H1 (cell line): ENCODE data around the gene CKB. TPM values are rescaled to one million over a fixed set of nuclear protein-coding genes. Genes with fewer than 3 reads are reported as not detected.

Experiments used
- CTCF ChIA-PET: fragments of 300-600 bp; sonication (Branson Sonifier 250); formaldehyde crosslinking; loops from one replicate; lab custom pipeline; 2021; ENCODE audit not compliant: partially characterized antibody; lab: Charles Lee
- POLR2A ChIA-PET: fragments of 300-600 bp; sonication (Branson Sonifier 250); formaldehyde crosslinking; loops from one replicate; lab custom pipeline; 2021; ENCODE audit warnings: inconsistent platforms; ENCODE audit not compliant: partially characterized antibody; lab: Charles Lee
- DNase-seq, 2 experiments: peaks; one replicate each; pipeline versions ENCODE4 v3.0.0 to v3.0.0-alpha.2; 2010 to 2022; ENCODE audit warnings: low spot score in 2 of 2, low read depth in 1 of 2, mixed read lengths in 1 of 2
- FAIRE-seq: peaks from 2 replicates; lab custom pipeline; 2011; peaks lifted over from hg19 to GRCh38; lab: Jason Lieb, UNC
- H2AFZ ChIP-seq: 2 replicates; pipeline ENCODE4 v1.8.1; 2012; ENCODE audit warnings: low read length, inconsistent platforms
- H2AK5ac ChIP-seq: 2 replicates; pipeline ENCODE4 v1.6.1; 2013; ENCODE audit warnings: low read depth, low read length
- H2BK120ac ChIP-seq: replicated peaks from 2 replicates; pipeline ENCODE3; 2013; ENCODE audit warnings: low read depth, low read length, inconsistent platforms
- H2BK12ac ChIP-seq: 2 replicates; pipeline ENCODE4 v1.6.1; 2013; ENCODE audit warnings: low read depth, low read length
- H2BK15ac ChIP-seq: 2 replicates; pipeline ENCODE4 v1.6.1; 2013; ENCODE audit warnings: low read length
- H2BK20ac ChIP-seq: 2 replicates; pipeline ENCODE4 v1.6.1; 2013; ENCODE audit warnings: low read length
- H2BK5ac ChIP-seq: 2 replicates; pipeline ENCODE4 v1.6.1; 2013; ENCODE audit warnings: low read depth, low read length
- H3K14ac ChIP-seq: 2 replicates; pipeline ENCODE4 v1.6.1; 2013; ENCODE audit warnings: inconsistent platforms; ENCODE audit not compliant: insufficient read length
- H3K18ac ChIP-seq: 2 replicates; pipeline ENCODE4 v1.6.1; 2013; ENCODE audit warnings: low read length; ENCODE audit errors: extremely low read depth
- H3K23ac ChIP-seq: 2 replicates; pipeline ENCODE4 v1.6.1; 2013; ENCODE audit warnings: inconsistent platforms; ENCODE audit not compliant: insufficient read length
- H3K23me2 ChIP-seq: 2 replicates; pipeline ENCODE4 v1.6.1; 2013; ENCODE audit warnings: low read depth, low read length
- H3K27ac ChIP-seq: 2 replicates; pipeline ENCODE4 v1.6.1; 2011; ENCODE audit warnings: low read depth, low read length, inconsistent platforms
- H3K27me3 ChIP-seq, 4 experiments: replicated peaks in 1 of 4; 1 replicate in 1 of 4; 2 replicates in 3 of 4; pipeline versions ENCODE4 v1.6.1 to v1.8.1; 2011 to 2013; ENCODE audit warnings: low read length in 3 of 4, mild to moderate bottlenecking in 3 of 4, inconsistent platforms in 2 of 4, mixed read lengths in 2 of 4, moderate library complexity in 1 of 4; ENCODE audit not compliant: control insufficient read depth in 3 of 4, insufficient read depth in 3 of 4; ENCODE audit errors: extremely low read depth in 1 of 4
- H3K36me3 ChIP-seq, 4 experiments: 2 replicates each; pipeline versions ENCODE4 v1.6.1 to v1.8.1; 2011 to 2013; ENCODE audit warnings: mild to moderate bottlenecking in 4 of 4, low read length in 3 of 4, moderate library complexity in 2 of 4, control low read depth in 1 of 4, inconsistent platforms in 1 of 4; ENCODE audit not compliant: insufficient read depth in 4 of 4, control insufficient read depth in 2 of 4
- H3K4ac ChIP-seq: replicated peaks from 2 replicates; pipeline ENCODE3; 2013; ENCODE audit warnings: low read length, low read depth, mixed read lengths, inconsistent platforms; ENCODE audit not compliant: insufficient read length
- H3K4me1 ChIP-seq, 4 experiments: replicated peaks in 1 of 4; 1 replicate in 1 of 4; 2 replicates in 3 of 4; pipeline versions ENCODE4 v1.6.1 to v1.8.1; 2011 to 2013; ENCODE audit warnings: low read length in 3 of 4, inconsistent platforms in 2 of 4, mixed read lengths in 1 of 4; ENCODE audit not compliant: insufficient read depth in 4 of 4, control insufficient read depth in 3 of 4
- H3K4me2 ChIP-seq, 2 experiments: 2 replicates each; pipeline versions ENCODE4 v1.6.1 to v1.8.1; 2011 to 2013; ENCODE audit warnings: low read depth in 2 of 2, low read length in 2 of 2, control low read depth in 1 of 2, inconsistent platforms in 1 of 2, mild to moderate bottlenecking in 1 of 2; ENCODE audit not compliant: insufficient read depth in 1 of 2
- H3K4me3 ChIP-seq, 4 experiments: fragments of 200-600, 300-600 bp in 1 of 4; sonication (generic), shearing (Covaris generic), sonication (Bioruptor Twin) in 1 of 4; 2 replicates each; pipeline versions ENCODE4 v1.5.1 to v1.8.1; 2011 to 2016; ENCODE audit warnings: low read length in 4 of 4, low read depth in 3 of 4, control low read depth in 2 of 4, inconsistent platforms in 2 of 4, mild to moderate bottlenecking in 2 of 4, mixed read lengths in 1 of 4, moderate library complexity in 1 of 4; ENCODE audit not compliant: insufficient read depth in 2 of 4; ENCODE audit errors: extremely low read depth in 1 of 4
- H3K56ac ChIP-seq: replicated peaks from 2 replicates; pipeline ENCODE3; 2013; ENCODE audit warnings: low read depth, mild to moderate bottlenecking, mixed read lengths, low read length, inconsistent platforms; ENCODE audit not compliant: insufficient read length
- H3K79me1 ChIP-seq: 2 replicates; pipeline ENCODE4 v1.6.1; 2013; ENCODE audit warnings: low read depth, low read length, control low read depth
- H3K79me2 ChIP-seq, 2 experiments: 2 replicates each; pipeline versions ENCODE4 v1.6.1 to v1.8.1; 2012 to 2013; ENCODE audit warnings: low read length in 2 of 2, mild to moderate bottlenecking in 2 of 2, inconsistent platforms in 1 of 2; ENCODE audit not compliant: insufficient read depth in 2 of 2, control insufficient read depth in 1 of 2
- H3K9ac ChIP-seq, 4 experiments: replicated peaks in 1 of 4; 1 replicate in 1 of 4; 2 replicates in 3 of 4; pipeline versions ENCODE4 v1.6.1 to v1.8.1; 2011 to 2013; ENCODE audit warnings: low read depth in 3 of 4, low read length in 3 of 4, control low read depth in 2 of 4, mild to moderate bottlenecking in 2 of 4, moderate library complexity in 2 of 4, inconsistent platforms in 1 of 4; ENCODE audit errors: extremely low read depth in 1 of 4
- H3K9me3 ChIP-seq, 2 experiments: 2 replicates each; pipeline versions ENCODE4 v1.6.1 to v1.8.1; 2012 to 2013; ENCODE audit warnings: mild to moderate bottlenecking in 2 of 2, moderate library complexity in 2 of 2, control low read depth in 1 of 2, inconsistent platforms in 1 of 2, low read depth in 1 of 2, low read length in 1 of 2, mixed read lengths in 1 of 2; ENCODE audit not compliant: insufficient read depth in 2 of 2
- H4K20me1 ChIP-seq, 2 experiments: replicated peaks in 1 of 2; 2 replicates each; pipeline versions ENCODE3 to v1.8.1; 2011 to 2013; ENCODE audit warnings: inconsistent platforms in 2 of 2, low read length in 2 of 2, mild to moderate bottlenecking in 1 of 2; ENCODE audit not compliant: insufficient read depth in 2 of 2, control insufficient read depth in 1 of 2
- H4K5ac ChIP-seq: 2 replicates; pipeline ENCODE4 v1.6.1; 2013; ENCODE audit warnings: low read length, low read depth, mixed read lengths, inconsistent platforms; ENCODE audit not compliant: insufficient read length
- H4K8ac ChIP-seq: 2 replicates; pipeline ENCODE4 v1.8.0; 2013; ENCODE audit warnings: mild to moderate bottlenecking, moderate library complexity, low read length, inconsistent platforms; ENCODE audit not compliant: insufficient read depth; ENCODE audit errors: extremely low read depth
- H4K91ac ChIP-seq: replicated peaks from 2 replicates; pipeline ENCODE3; 2013; ENCODE audit warnings: low read length, mixed read lengths, inconsistent platforms; ENCODE audit not compliant: insufficient read length
- CHD1 ChIP-seq: IDR thresholded peaks from 2 replicates; pipeline ENCODE4 v1.6.1; 2012; ENCODE audit warnings: low read depth, low read length, improper control_type of control experiment
- CREB1 ChIP-seq: IDR thresholded peaks from 2 replicates; pipeline ENCODE4 v1.6.1; 2012; ENCODE audit warnings: inconsistent platforms
- GTF2F1 ChIP-seq: IDR thresholded peaks from 2 replicates; pipeline ENCODE4 v1.6.1; 2012; ENCODE audit warnings: low read depth, low read length, improper control_type of control experiment, borderline replicate concordance
- NANOG ChIP-seq: IDR thresholded peaks from 2 replicates; pipeline ENCODE4 v1.6.1; 2011; ENCODE audit warnings: low read length, low read depth, mild to moderate bottlenecking, inconsistent platforms; ENCODE audit not compliant: insufficient read depth, poor library complexity, severe bottlenecking
- PHF8 ChIP-seq: fragments of 200-600 bp; sonication (generic); conservative IDR thresholded peaks from 2 replicates; pipeline ENCODE4 v1.7.1; 2012; ENCODE audit warnings: low read depth, mild to moderate bottlenecking, inconsistent platforms, low read length, moderate library complexity
- SIRT6 ChIP-seq: IDR thresholded peaks from one replicate; pipeline ENCODE4 v1.7.1; 2012; ENCODE audit warnings: low read length, inconsistent platforms
- SP2 ChIP-seq: IDR thresholded peaks from 2 replicates; pipeline ENCODE4 v1.6.1; 2012; ENCODE audit warnings: mild to moderate bottlenecking, low read length, inconsistent platforms
- WGBS, 2 experiments: shearing (Covaris generic) in 1 of 2; methylation state at CpG; one replicate each; pipeline versions ENCODE4 v1.1.6 to v1.1.7; 2013 to 2015; ENCODE audit warnings: low lambda C conversion rate in 2 of 2, mixed read lengths in 2 of 2, inconsistent platforms in 1 of 2, low coverage in 1 of 2, missing lambda C conversion rate in 1 of 2; ENCODE audit not compliant: insufficient replicate concordance in 2 of 2, insufficient coverage in 1 of 2, insufficient read length in 1 of 2; ENCODE audit errors: extremely low coverage in 1 of 2, missing lambda C conversion rate in 1 of 2; 5-methylcytosine and 5-hydroxymethylcytosine counted together
- polyA plus RNA-seq, 7 experiments: library from polyadenylated mRNA; depleted of rRNA in 3 of 7; stranded (reverse) in 5 of 7; unstranded in 2 of 7; fragments of >200 nt in 5 of 7; fragments of 200-250 nt in 2 of 7; gene quantifications; 1 replicate in 5 of 7; 2 replicates in 1 of 7; 4 replicates in 1 of 7; pipeline versions ENCODE4 v1.2.1 to v1.2.3, GENCODE V29; 2011 to 2013; ENCODE audit warnings: missing spikeins in 2 of 7, mixed read lengths in 2 of 7
- total RNA-seq: library from RNA; stranded (reverse); fragmentation: NEBNext Ultra II Directional; extraction: Animal tissue kit (Norgen Biotek cat#: 25700); gene quantifications from 2 replicates; pipeline ENCODE4 v1.2.1, GENCODE V29; 2021

The CKB gene
- total and polyA plus RNA-seq, 2 of the 8 experiments (the other 6 are each of a cell fraction or from before 2014, with no cell fraction given), result 538 to 950 TPM

- H3K4me1 ChIP-seq, result peaks cover 0 to 12% (median 10%) of the 10 kb centered on the region in 4 experiments; a peak in 6 of 7 replicates
- H3K27me3 ChIP-seq, result peaks cover 0 to 5% (median 0%) of the 10 kb centered on the region in 4 experiments; a peak in 2 of 7 replicates
- no peak overlapping the region for H2BK15ac ChIP-seq
- no peak overlapping the region for H3K56ac ChIP-seq
- no peak overlapping the region for H2BK5ac ChIP-seq
- H3K18ac ChIP-seq, result no peak overlapping the region
- DNase-seq (no peak), FAIRE-seq (no peak)
- H4K8ac ChIP-seq, result no peak overlapping the region
- H3K79me2 ChIP-seq, result peaks cover 5 to 20% of the 10 kb centered on the region in 2 experiments; a peak in 3 of 4 replicates
- no peak overlapping the region for H3K4me3 ChIP-seq
- no peak overlapping the region for H3K27ac ChIP-seq
- peaks cover 0 to 17% (median 1%) of the 10 kb centered on the region in 4 experiments; a peak in 3 of 8 replicates for H3K36me3 ChIP-seq
- H2BK12ac ChIP-seq, result no peak overlapping the region
- no peak overlapping the region for H4K5ac ChIP-seq
- no peak overlapping the region for H2BK20ac ChIP-seq
- no peak overlapping the region for H2BK120ac ChIP-seq
- 91% methylated on average over 11 of the region's 11 CpGs; no CpG with 5 or more reads in 1 of the 2 experiments for WGBS, 2 experiments
- H3K23ac ChIP-seq, result no peak overlapping the region
- no peak overlapping the region for H2AK5ac ChIP-seq
- no peak overlapping the region for H3K14ac ChIP-seq
- H3K9ac ChIP-seq, result no peak overlapping the region
- ChIA-PET CTCF (interaction anchor here (1.1 to 28.8 kb wide), 3 partner anchors 16 to 426 kb away, joined by 3 to 921 read pairs (median 230); partner anchors contain the start of gene CKB), POLR2A (interaction anchor here (0.6 to 29.8 kb wide), 8 partner anchors 10 to 103 kb away, joined by 3 to 844 read pairs (median 6); partner anchors contain the start of genes BAG5 and CKB)
- H4K20me1 ChIP-seq, result peaks cover 13 to 37% of the 10 kb centered on the region in 2 experiments
- H3K79me1 ChIP-seq, result peaks cover 24% of the 10 kb centered on the region
- H3K9me3 ChIP-seq, result no peaks in the 10 kb centered on the region
- no peak overlapping the region for H3K4ac ChIP-seq
- H3K23me2 ChIP-seq, result peaks cover 8% of the 10 kb centered on the region; the same call in 1 of the 2 replicates
- TF ChIP-seq CHD1 (no peak), SP2 (no peak), GTF2F1 (no peak), NANOG (no peak), PHF8 (no peak), SIRT6 (no peak), CREB1 (no peak)
- H4K91ac ChIP-seq, result no peak overlapping the region
- H3K4me2 ChIP-seq, result no peak overlapping the region; a peak in 1 of 4 replicates
- H2AFZ ChIP-seq, result no peak overlapping the region
Observed at GRCh38 chr14:103530831-103531230, 8.2 kb upstream of the CKB start.
